ENCODE data around the gene HOXC12. TPM values are rescaled to one million over a fixed set of nuclear protein-coding genes. Genes with fewer than 3 reads are reported as not detected.

Gene HOXC12
- total RNA-seq, 6 experiments from 2014 or later: not detected

- no peak overlapping the region for H3K4me3 Mint-ChIP-seq
- no peaks in the 10 kb centered on the region for H3K36me3 Mint-ChIP-seq (ENCODE audit: low read depth)
- H3K4me1 Mint-ChIP-seq (ENCODE audit: low read depth): peaks cover 16% of the 10 kb centered on the region
- peaks cover 68% of the 10 kb centered on the region for H3K27me3 Mint-ChIP-seq (ENCODE audit: insufficient read depth)
- no peak for DNase-seq
- TF ChIP-seq CTCF (IDR thresholded peaks at IDR 0.05): no peak
- no peak overlapping the region for H3K27ac Mint-ChIP-seq
- H3K9me3 Mint-ChIP-seq: no peaks in the 10 kb centered on the region
These were observed 53.5 kb downstream of the HOXC12 start for GRCh38 chr12:54008260-54008552.

Small RNAs within 50 kb of the gene (microRNA-seq; reads per million reads assigned to microRNA genes)
- 6.2 reads per million for gene MIR196A2

Other genes with a start within 250 kb of the HOXC12 start
- 10 to 100 TPM; 77.3 to 99.3 (median 87.2) TPM for gene CALCOCO1, start 227.5 kb upstream of the HOXC12 start, total RNA-seq (2021; fragmentation: NEBNext Ultra II Directional; extraction: Animal tissue kit (Norgen Biotek cat#: 25700))
- not detected for gene CISTR, start 202.9 kb upstream of the HOXC12 start, total RNA-seq (2021; fragmentation: NEBNext Ultra II Directional; extraction: Animal tissue kit (Norgen Biotek cat#: 25700))
- not detected for gene HOXC13, start 16.1 kb upstream of the HOXC12 start, total RNA-seq (2021; fragmentation: NEBNext Ultra II Directional; extraction: Animal tissue kit (Norgen Biotek cat#: 25700))
- 1 to 10 TPM in 4 of 6 experiments, under 1 TPM in 2; 0.09 to 2.2 (median 1.8) TPM for gene HOXC11, start 18.2 kb downstream of the HOXC12 start, total RNA-seq (2021; fragmentation: NEBNext Ultra II Directional; extraction: Animal tissue kit (Norgen Biotek cat#: 25700))
- 1 to 10 TPM in 4 of 6 experiments, under 1 TPM in 1, not detected in 1; 0.26 to 3.7 (median 2.8) TPM for gene HOTAIR, start 20.1 kb downstream of the HOXC12 start, total RNA-seq (2021; fragmentation: NEBNext Ultra II Directional; extraction: Animal tissue kit (Norgen Biotek cat#: 25700))
- 1 to 10 TPM in 3 of 6 experiments, under 1 TPM in 2, not detected in 1; 0.33 to 1.4 (median 1.3) TPM for gene HOXC10, start 30.2 kb downstream of the HOXC12 start, total RNA-seq (2021; fragmentation: NEBNext Ultra II Directional; extraction: Animal tissue kit (Norgen Biotek cat#: 25700))
- 1 to 10 TPM in 3 of 6 experiments, under 1 TPM in 3; 0.17 to 1.5 (median 1.1) TPM for gene HOXC9, start 45.3 kb downstream of the HOXC12 start, total RNA-seq (2021; fragmentation: NEBNext Ultra II Directional; extraction: Animal tissue kit (Norgen Biotek cat#: 25700))
- not detected for gene HOXC8, start 54.1 kb downstream of the HOXC12 start, total RNA-seq (2021; fragmentation: NEBNext Ultra II Directional; extraction: Animal tissue kit (Norgen Biotek cat#: 25700))
- 1 to 10 TPM in 5 of 6 experiments, under 1 TPM in 1; 0.12 to 2.1 (median 1.6) TPM for gene HOXC6, start 73.5 kb downstream of the HOXC12 start, total RNA-seq (2021; fragmentation: NEBNext Ultra II Directional; extraction: Animal tissue kit (Norgen Biotek cat#: 25700))
- gene HOXC5, start 78.1 kb downstream of the HOXC12 start, total RNA-seq (2021; fragmentation: NEBNext Ultra II Directional; extraction: Animal tissue kit (Norgen Biotek cat#: 25700)): under 1 TPM in 1 of 6 experiments, not detected in 5; 0.13 TPM
- under 1 TPM in 4 of 6 experiments, not detected in 2; 0.35 to 0.73 (median 0.38) TPM for gene HOXC4, start 98.9 kb downstream of the HOXC12 start, total RNA-seq (2021; fragmentation: NEBNext Ultra II Directional; extraction: Animal tissue kit (Norgen Biotek cat#: 25700))
- 10 to 100 TPM; 21.4 to 28.4 (median 26.1) TPM for gene SMUG1, start 234.1 kb downstream of the HOXC12 start, total RNA-seq (2021; fragmentation: NEBNext Ultra II Directional; extraction: Animal tissue kit (Norgen Biotek cat#: 25700))

All from HFFc6 (cell line).